GM06990 (cell line): ENCODE results near the gene BCORL1.

Experiments used
- DNase-seq: peaks from one replicate; pipeline ENCODE4 v3.0.0-alpha.2; 2011; ENCODE audit not compliant: insufficient read length; ENCODE audit errors: extremely low read depth
- H3K27me3 ChIP-seq: replicated peaks from 2 replicates; pipeline ENCODE4 v1.6.0; 2011; ENCODE audit warnings: low read length; ENCODE audit not compliant: control insufficient read depth, insufficient read depth
- H3K36me3 ChIP-seq: 2 replicates; pipeline ENCODE4 v1.5.1; 2011; ENCODE audit warnings: low read length; ENCODE audit not compliant: control insufficient read depth, insufficient read depth
- H3K4me3 ChIP-seq: replicated peaks from 2 replicates; pipeline ENCODE4 v1.5.1; 2011; ENCODE audit warnings: low read depth, mild to moderate bottlenecking, control low read depth, low read length
- TF ChIP-seq, protein P1 (sequence below): IDR thresholded peaks from 2 replicates; pipeline ENCODE4 v1.5.1; 2011; ENCODE audit warnings: low read length, control low read depth, mild to moderate bottlenecking, inconsistent platforms; ENCODE audit not compliant: insufficient read depth, poor library complexity, severe bottlenecking

Gene BCORL1

DNA sequence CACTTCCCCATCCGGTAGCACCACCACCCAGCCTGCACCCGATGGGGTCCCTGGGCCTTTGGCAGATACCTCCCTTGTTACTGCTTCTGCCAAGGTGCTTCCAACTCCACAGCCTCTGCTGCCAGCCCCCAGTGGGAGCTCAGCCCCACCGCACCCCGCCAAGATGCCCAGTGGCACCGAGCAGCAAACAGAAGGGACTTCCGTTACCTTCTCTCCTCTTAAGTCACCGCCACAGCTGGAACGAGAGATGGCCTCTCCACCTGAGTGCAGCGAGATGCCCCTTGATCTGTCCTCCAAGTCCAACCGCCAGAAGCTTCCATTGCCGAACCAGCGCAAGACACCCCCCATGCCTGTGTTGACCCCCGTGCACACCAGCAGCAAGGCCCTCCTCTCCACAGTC lies 31.9 kb downstream of the BCORL1 start:
- Histone ChIP-seq H3K27me3 (no peaks in the 10 kb centered on the region), H3K36me3 (no peaks in the 10 kb centered on the region; the same call in 1 of the 2 replicates), H3K4me3 (no peak overlapping the region)
- no peak for DNase-seq
- TF ChIP-seq, protein P1, sequence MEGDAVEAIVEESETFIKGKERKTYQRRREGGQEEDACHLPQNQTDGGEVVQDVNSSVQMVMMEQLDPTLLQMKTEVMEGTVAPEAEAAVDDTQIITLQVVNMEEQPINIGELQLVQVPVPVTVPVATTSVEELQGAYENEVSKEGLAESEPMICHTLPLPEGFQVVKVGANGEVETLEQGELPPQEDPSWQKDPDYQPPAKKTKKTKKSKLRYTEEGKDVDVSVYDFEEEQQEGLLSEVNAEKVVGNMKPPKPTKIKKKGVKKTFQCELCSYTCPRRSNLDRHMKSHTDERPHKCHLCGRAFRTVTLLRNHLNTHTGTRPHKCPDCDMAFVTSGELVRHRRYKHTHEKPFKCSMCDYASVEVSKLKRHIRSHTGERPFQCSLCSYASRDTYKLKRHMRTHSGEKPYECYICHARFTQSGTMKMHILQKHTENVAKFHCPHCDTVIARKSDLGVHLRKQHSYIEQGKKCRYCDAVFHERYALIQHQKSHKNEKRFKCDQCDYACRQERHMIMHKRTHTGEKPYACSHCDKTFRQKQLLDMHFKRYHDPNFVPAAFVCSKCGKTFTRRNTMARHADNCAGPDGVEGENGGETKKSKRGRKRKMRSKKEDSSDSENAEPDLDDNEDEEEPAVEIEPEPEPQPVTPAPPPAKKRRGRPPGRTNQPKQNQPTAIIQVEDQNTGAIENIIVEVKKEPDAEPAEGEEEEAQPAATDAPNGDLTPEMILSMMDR = no peak

DNA sequence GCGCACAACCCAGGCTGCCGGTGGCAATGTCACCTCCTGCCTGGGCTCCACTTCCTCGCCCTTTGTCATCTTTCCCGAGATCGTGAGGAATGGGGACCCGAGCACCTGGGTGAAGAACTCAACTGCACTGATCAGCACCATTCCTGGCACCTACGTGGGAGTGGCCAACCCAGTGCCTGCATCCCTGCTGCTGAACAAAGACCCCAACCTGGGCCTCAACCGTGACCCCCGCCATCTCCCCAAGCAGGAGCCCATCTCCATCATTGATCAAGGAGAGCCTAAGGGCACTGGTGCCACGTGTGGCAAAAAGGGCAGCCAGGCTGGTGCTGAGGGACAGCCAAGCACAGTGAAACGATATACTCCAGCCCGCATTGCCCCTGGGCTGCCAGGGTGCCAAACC lies 32.3 kb downstream of the BCORL1 start:
- no peak for DNase-seq
- H3K36me3 ChIP-seq = no peaks in the 10 kb centered on the region; the same call in 1 of the 2 replicates
- H3K4me3 ChIP-seq = no peak overlapping the region
- no peaks in the 10 kb centered on the region for H3K27me3 ChIP-seq
- TF ChIP-seq, protein P1 = no peak

DNA sequence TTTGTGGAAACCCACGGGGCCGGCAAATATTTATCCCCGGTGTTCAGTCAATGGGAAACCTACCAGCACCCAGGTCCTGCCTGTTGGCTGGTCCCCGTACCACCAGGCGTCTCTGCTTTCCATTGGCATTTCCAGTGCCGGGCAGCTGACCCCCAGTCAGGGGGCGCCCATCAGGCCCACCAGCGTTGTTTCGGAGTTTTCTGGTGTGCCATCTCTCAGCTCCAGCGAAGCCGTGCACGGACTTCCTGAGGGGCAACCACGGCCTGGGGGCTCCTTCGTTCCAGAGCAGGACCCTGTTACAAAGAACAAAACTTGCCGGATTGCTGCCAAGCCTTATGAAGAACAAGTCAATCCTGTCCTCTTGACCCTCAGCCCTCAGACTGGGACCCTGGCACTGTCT lies 32.7 kb downstream of the BCORL1 start:
- TF ChIP-seq, protein P1 = no peak
- no peaks in the 10 kb centered on the region; the same call in 1 of the 2 replicates for H3K36me3 ChIP-seq
- no peak for DNase-seq
- no peak overlapping the region for H3K4me3 ChIP-seq
- H3K27me3 ChIP-seq = no peaks in the 10 kb centered on the region

DNA sequence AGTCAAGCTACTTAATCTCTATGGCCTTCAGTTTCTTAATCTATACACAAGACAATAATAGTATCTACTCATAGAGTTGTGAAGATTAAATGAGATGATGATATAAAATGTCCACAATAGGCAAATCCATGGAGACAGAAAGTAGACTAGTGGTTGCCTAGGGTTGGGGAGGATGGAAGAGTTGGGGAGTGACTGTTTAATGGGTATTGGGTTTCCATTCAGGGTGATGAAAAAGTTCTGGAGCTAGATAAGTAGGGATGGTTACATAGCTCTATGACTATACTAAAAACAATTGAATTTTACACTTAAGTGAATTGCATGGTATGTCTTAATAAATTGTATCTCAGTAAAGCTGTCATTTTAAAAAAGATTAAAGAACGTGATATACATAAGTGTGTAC lies 35.7 kb downstream of the BCORL1 start:
- TF ChIP-seq, protein P1 = no peak

DNA sequence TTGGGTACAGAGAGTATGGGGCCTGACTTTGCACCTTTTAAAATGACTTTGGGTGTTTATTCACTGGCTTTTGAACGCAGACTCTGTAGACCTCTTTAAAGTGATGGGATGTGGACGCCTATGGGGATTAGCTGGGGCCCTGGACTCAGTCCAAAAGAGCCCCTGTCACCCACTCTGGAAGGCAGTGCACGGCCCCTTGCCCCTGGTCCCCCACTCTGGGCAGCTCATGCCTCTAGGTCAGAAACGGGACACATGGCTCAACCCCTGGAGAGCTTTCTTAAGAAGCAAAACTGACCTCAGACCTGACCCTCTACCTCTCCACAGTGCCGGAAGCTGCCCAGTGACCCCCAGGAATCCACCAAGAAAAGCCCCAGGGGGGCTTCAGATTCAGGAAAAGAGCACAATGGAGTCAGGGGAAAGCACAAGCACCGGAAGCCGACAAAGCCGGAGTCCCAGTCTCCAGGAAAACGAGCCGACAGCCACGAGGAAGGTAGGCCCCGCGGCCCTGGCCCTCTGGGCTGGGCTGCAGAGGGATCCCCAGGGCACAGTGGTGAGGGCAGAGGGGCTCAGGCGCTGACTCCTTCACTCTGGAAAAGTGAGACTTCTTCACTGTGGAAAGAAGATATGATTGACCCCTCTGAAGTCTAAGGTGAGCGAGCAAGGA lies 38.4 kb downstream of the BCORL1 start:
- no peak for DNase-seq
- H3K27me3 ChIP-seq = no peaks in the 10 kb centered on the region
- no peaks in the 10 kb centered on the region for H3K36me3 ChIP-seq
- H3K4me3 ChIP-seq = no peak overlapping the region
- TF ChIP-seq, protein P1 = no peak

More for the DNA sequence above, 35.7 kb downstream of the BCORL1 start:
- Histone ChIP-seq H3K36me3 (no peaks in the 10 kb centered on the region), H3K27me3 (no peaks in the 10 kb centered on the region), H3K4me3 (no peak overlapping the region)
- no peak for DNase-seq

DNA sequence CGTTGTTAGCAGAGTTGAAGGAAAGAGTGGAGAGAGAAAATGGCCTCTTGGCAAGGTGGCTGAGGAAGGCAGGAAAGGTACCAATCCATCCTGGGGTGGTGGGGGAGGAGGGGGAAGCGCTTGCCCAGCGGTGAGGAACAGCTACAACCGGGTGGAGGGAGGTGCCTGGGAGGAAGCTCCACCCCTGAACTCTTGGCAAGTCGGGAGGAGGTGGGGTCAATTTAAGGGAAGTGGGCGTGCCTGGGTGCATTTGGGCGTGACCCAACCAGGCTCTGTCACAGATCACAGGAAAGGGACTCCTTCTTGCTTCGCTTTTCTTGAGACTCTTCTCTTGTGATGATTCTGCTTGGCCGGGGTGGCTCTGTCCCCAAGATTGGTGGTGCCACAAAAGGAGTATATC lies 41.7 kb downstream of the BCORL1 start:
- TF ChIP-seq, protein P1 = no peak
- Histone ChIP-seq H3K36me3 (no peaks in the 10 kb centered on the region), H3K27me3 (no peaks in the 10 kb centered on the region), H3K4me3 (no peak overlapping the region)
- peak; percentile 68 for DNase-seq
